Forelimb muscle (tissue), 1 donor: ENCODE results near the gene DHRS13. TPM values are rescaled to one million over a fixed set of nuclear protein-coding genes. Genes with fewer than 3 reads are reported as not detected.
"Not testable (repeated sequence)": the region's sequence is repeated elsewhere in the genome, so short reads cannot be mapped to it uniquely, and the experiment has no call there.

Source experiments
- DNase-seq: peaks from one replicate; pipeline ENCODE4 v3.0.0-alpha.2; 2013; ENCODE audit warnings: low read depth
- polyA plus RNA-seq: library from polyadenylated mRNA; unstranded; fragments of 120-200 nt; gene quantifications from one replicate; pipeline ENCODE4 v1.2.1, GENCODE V29; 2013; ENCODE audit not compliant: insufficient read length

The DHRS13 gene
- polyA plus RNA-seq, 1 donor = 2.8 TPM

GRCh38 chr17:28935744-28936460, 33.0 kb upstream of the DHRS13 start:
- no peak for DNase-seq

DNA sequence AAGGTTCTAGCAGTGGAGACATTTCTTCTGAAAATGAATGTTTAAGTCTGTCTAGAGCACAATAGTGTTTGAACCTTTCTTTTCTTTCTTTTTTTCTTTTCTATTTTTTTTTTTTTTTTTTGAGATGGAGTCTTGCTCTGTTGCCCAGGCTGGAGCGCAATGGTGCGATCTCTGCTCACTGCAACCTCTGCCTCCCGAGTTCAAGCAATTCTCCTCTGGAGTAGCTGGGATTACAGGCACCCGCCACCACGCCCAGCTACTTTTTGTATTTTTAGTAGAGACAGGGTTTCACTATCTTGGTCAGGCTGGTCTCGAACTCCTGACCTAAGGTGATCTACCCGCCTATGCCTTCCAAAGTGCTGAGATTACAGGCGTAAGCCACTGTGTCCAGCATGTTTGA, 31.6 kb upstream of the DHRS13 start:
- DNase-seq = not testable (repeated sequence)

DNA sequence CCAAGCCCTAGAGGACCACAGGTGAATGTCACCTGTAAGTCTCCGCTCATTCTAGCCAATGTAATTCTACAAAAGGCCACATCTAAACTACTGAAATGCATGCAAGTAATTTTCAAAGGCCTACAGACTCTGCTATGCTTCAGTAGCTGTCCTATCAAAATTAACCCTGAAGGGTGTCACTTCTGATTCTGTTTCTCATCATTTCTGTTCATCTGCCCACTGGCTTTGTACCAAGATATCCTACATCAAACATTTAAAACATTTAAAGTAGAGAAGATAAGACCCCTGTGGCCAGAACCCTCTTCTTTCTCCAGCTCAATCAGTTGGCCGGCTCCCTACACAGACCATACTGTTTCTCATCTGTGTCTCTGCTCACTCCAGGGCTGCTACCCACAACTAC, 26.9 kb upstream of the DHRS13 start:
- DNase-seq = no peak

GRCh38 chr17:28928061-28928460, 25.2 kb upstream of the DHRS13 start:
- DNase-seq = no peak

DNA sequence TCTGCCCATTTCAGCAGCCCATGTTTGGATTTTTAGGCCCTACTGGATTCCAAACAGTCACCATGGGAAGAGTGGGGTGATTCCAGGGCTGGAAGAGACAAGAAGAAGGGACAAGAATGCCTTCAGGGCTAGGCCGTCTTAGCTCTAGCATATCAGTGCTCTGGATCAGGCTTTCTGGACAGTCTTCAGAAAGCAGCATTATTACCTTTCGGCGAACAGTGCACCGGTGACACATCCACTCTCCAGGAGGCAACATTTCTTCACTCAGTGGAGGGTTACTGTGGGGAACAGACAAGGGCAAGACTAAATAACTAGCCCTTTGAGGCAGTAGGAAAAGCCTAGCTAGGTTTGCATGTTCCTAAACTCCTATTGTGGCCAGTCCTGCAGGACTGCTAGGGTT, 23.9 kb upstream of the DHRS13 start:
- no peak for DNase-seq

- no peak for DNase-seq
Observed at GRCh38 chr17:28926366-28926765, 23.5 kb upstream of the DHRS13 start.

GRCh38 chr17:28925912-28926365, 23.1 kb upstream of the DHRS13 start:
- no peak for DNase-seq

GRCh38 chr17:28920201-28920600, 17.3 kb upstream of the DHRS13 start:
- DNase-seq = no peak

- DNase-seq = no peak
Observed at GRCh38 chr17:28918295-28918694, 15.4 kb upstream of the DHRS13 start.

DNA sequence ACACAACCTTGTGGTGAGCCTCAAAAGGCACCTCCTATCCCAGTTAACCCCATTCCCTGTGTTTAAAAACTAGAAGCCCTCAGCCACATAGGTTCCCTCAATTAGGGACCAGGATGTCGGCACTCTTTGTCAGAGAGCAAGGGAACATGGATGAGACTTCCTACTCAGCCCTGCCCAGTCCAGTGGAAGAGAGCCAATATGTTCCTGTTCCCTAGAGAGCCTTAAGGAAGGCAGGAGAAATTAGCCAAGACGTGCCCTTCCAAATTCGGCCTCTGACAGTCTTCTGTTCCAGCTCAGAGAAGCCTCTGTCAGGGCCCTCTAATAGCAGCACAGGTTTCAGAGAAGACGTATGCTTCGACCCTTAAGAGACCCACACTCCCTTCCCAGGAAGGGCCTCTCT, 14.6 kb upstream of the DHRS13 start:
- no peak for DNase-seq

- no peak for DNase-seq
Observed at GRCh38 chr17:28917029-28917428, 14.2 kb upstream of the DHRS13 start.

- DNase-seq = no peak
Observed at GRCh38 chr17:28916302-28916934, 13.5 kb upstream of the DHRS13 start.

- DNase-seq = no peak
Observed at GRCh38 chr17:28912938-28913333, 10.1 kb upstream of the DHRS13 start.

- DNase-seq = no peak
Observed at GRCh38 chr17:28912281-28912937, 9.5 kb upstream of the DHRS13 start.

- DNase-seq = no peak
Observed at GRCh38 chr17:28911411-28912045, 8.6 kb upstream of the DHRS13 start.

GRCh38 chr17:28910534-28910933, 7.7 kb upstream of the DHRS13 start:
- no peak for DNase-seq

DNA sequence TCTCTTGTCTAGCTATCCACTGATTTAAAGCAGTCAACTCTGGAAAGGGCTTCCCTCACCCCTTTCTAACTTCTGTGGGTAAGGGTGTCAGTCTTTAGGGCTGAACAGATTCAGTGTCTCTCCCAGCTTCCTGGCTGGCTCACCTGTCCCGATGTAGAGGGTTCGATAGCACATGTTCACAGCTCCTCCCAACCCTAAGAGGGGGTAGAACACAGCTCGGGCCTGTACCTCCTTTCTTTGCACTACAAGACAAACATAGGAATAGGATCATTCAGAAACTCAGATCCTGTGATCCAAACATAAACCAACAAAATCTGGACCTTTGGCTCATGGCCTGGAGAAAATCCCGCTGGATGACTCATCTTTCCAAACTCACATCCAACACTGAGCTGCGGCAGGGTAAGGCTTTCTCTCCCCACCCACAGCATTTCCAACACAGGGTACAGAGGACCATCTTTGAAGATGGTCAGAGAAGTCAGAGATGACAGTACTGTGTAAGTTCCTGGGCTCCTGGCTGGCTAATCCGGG, 5.8 kb upstream of the DHRS13 start:
- DNase-seq = no peak

DNA sequence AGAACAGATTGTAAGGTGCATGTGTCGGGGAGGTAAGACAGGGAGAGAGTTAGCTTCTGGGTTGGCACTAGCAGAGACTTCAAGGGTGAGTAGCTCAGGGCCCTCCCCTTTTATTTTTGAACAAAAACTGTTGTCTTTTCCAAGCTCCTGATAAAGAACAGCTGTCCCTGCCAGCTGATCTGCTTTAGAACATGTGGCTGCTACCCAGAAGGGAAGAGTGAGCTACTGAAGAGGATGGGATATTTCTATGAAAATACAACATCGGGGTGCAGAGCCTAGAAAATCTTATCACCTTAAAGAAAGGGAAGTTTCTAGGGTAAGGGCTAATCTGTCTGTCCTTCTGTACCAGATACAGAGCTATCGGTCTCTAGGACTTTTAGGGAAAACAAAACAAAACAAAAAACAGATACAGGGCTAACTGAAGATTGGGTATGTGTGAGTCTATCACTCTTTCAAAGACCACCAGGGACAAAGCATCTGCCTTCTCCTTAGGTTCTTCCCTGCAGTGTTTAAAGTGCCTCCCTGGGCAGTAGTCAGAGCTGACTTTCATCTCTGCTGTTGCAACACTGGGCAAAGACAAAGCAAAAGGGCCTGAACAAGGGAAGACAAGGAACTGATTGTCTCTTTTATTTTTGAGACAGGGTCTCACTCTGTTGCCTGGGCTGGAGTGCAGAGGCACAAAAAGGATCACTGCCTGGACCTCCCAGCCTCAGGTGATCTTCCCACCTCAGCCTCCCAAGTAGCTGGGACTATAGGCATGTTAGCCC, 5.0 kb upstream of the DHRS13 start:
- DNase-seq = no peak

DNA sequence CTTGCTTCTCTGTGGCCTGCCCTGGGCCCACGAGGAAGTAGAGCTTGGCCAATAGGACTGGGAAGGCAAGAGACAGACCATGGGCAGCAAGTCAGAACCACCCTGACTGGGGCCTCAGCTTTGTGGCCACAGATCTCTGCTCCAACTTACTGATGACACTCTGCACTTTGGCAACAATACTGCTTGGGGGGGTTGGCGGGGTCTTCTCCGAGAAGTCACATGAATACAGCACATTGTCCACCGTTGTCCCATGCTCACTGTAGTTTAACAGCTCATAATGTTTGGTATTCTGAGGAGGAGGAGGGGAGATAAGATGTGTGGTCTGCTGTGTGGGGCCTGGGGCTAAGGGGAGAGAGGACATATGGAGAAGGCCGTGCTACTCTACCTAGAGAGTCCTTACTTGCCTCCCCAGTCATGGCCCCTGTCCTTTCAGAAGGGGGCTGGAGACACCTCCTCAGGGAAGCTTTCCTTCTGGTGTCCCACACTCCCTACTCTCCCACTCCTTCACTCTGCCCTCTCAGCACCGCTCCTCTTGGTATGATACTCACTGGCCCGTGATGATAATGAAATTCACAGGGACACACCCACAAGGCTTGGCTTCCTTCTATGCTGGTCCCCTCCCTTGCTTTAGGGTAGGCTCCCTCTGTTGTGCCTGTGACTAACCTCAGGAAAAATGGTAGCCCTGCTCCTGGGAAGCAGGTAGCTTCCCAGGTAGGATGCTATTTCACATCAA, 4.0 kb upstream of the DHRS13 start:
- DNase-seq = no peak

- DNase-seq = no peak
Observed at GRCh38 chr17:28906276-28906675, 3.4 kb upstream of the DHRS13 start.

GRCh38 chr17:28904800-28905199, 1.9 kb upstream of the DHRS13 start:
- no peak for DNase-seq
